WTC11 (cell line): ENCODE results near the gene FLT1. TPM values are rescaled to one million over a fixed set of nuclear protein-coding genes. Genes with fewer than 3 reads are reported as not detected.

ENCODE experiments used
- ATAC-seq: fragments of 200-7000 bp; cut with Tn5 transposase; 2 replicates; pipeline ENCODE4 v1.10.0; 2021; ENCODE audit warnings: mild to moderate bottlenecking, moderate library complexity
- CTCF ChIA-PET: fragments of 300-600 bp; sonication (Branson Sonifier 250); formaldehyde crosslinking; loops from one replicate; lab custom pipeline; 2021; ENCODE audit warnings: antibody characterized with exemption; lab: Charles Lee
- POLR2A ChIA-PET: fragments of 350-600 bp; sonication (Branson Sonifier 250); formaldehyde crosslinking; loops from one replicate; lab custom pipeline; 2021; ENCODE audit warnings: antibody characterized with exemption; lab: Charles Lee
- DNase-seq: peaks from one replicate; pipeline ENCODE4 v3.0.0; 2021; ENCODE audit warnings: low spot score
- H3K27ac Mint-ChIP-seq: 2 replicates; pipeline ENCODE4 v1.8.0; 2021; ENCODE audit warnings: mixed read lengths
- H3K27me3 Mint-ChIP-seq: 2 replicates; pipeline ENCODE4 v1.8.0; 2021; ENCODE audit warnings: low read depth, mild to moderate bottlenecking, moderate library complexity, mixed read lengths
- H3K36me3 Mint-ChIP-seq: 2 replicates; pipeline ENCODE4 v1.8.0; 2021; ENCODE audit warnings: mixed read lengths
- H3K4me1 Mint-ChIP-seq: 2 replicates; pipeline ENCODE4 v1.8.0; 2022; ENCODE audit warnings: mixed read lengths
- H3K4me3 Mint-ChIP-seq: 2 replicates; pipeline ENCODE4 v1.8.0; 2021; ENCODE audit warnings: mild to moderate bottlenecking, moderate library complexity, mixed read lengths
- H3K9me3 Mint-ChIP-seq: 2 replicates; pipeline ENCODE4 v1.8.0; 2021; ENCODE audit warnings: mixed read lengths
- ATF6 ChIP-seq: sonication (generic); formaldehyde crosslinking; IDR thresholded peaks from 2 replicates; pipeline ENCODE4 v1.8.1; 2023; ENCODE audit warnings: mild to moderate bottlenecking, missing genetic modification reagents
- CREM ChIP-seq: sonication (generic); formaldehyde crosslinking; IDR thresholded peaks from 2 replicates; pipeline ENCODE4 v1.8.1; 2022; ENCODE audit warnings: mild to moderate bottlenecking, missing genetic modification reagents, moderate library complexity
- CTCF ChIP-seq: fragments of 200-600 bp; IDR thresholded peaks from 2 replicates; pipeline ENCODE4 v1.8.0; 2022; ENCODE audit warnings: antibody characterized with exemption
- ELF4 ChIP-seq: sonication (generic); formaldehyde crosslinking; IDR thresholded peaks from 2 replicates; pipeline ENCODE4 v1.8.1; 2022; ENCODE audit warnings: low read depth, mild to moderate bottlenecking, moderate library complexity, missing genetic modification reagents
- FOXP4 ChIP-seq: sonication (generic); formaldehyde crosslinking; IDR thresholded peaks from 2 replicates; pipeline ENCODE4 v1.8.0; 2022; ENCODE audit warnings: mild to moderate bottlenecking, missing genetic modification reagents
- GABPB1 ChIP-seq: sonication (generic); formaldehyde crosslinking; IDR thresholded peaks from 2 replicates; pipeline ENCODE4 v1.8.1; 2023; ENCODE audit warnings: mild to moderate bottlenecking, missing genetic modification reagents
- HMGA2 ChIP-seq: fragments of 250-450 bp; sonication (Bioruptor Pico); IDR thresholded peaks from 2 replicates; pipeline ENCODE4 v1.4.0; 2021; ENCODE audit warnings: mild to moderate bottlenecking, moderate library complexity
- JUN ChIP-seq: sonication (generic); formaldehyde crosslinking; IDR thresholded peaks from 2 replicates; pipeline ENCODE4 v1.8.0; 2023; ENCODE audit warnings: mild to moderate bottlenecking, missing genetic modification reagents
- MAX ChIP-seq: sonication (generic); formaldehyde crosslinking; IDR thresholded peaks from 2 replicates; pipeline ENCODE4 v1.8.0; 2022; ENCODE audit warnings: mild to moderate bottlenecking, missing genetic modification reagents
- NFE2L1 ChIP-seq: sonication (generic); formaldehyde crosslinking; IDR thresholded peaks from 2 replicates; pipeline ENCODE4 v1.8.1; 2023; ENCODE audit warnings: missing genetic modification reagents
- NFYB ChIP-seq: sonication (generic); formaldehyde crosslinking; conservative IDR thresholded peaks from 2 replicates; pipeline ENCODE4 v1.8.0; 2022; ENCODE audit warnings: low read depth, missing genetic modification reagents
- SOX15 ChIP-seq: fragments of 250-450 bp; sonication (Bioruptor Pico); IDR thresholded peaks from 2 replicates; pipeline ENCODE4 v1.9.0; 2021; ENCODE audit warnings: mild to moderate bottlenecking
- SP1 ChIP-seq: sonication (generic); formaldehyde crosslinking; conservative IDR thresholded peaks from 2 replicates; pipeline ENCODE4 v1.8.1; 2022; ENCODE audit warnings: missing genetic modification reagents
- STAT6 ChIP-seq: sonication (generic); formaldehyde crosslinking; conservative IDR thresholded peaks from 2 replicates; pipeline ENCODE4 v1.8.1; 2023; ENCODE audit warnings: mild to moderate bottlenecking, low read depth, missing genetic modification reagents, moderate library complexity
- TCF7 ChIP-seq: sonication (generic); formaldehyde crosslinking; IDR thresholded peaks from 2 replicates; pipeline ENCODE4 v1.8.0; 2022; ENCODE audit warnings: mild to moderate bottlenecking, low read depth, missing genetic modification reagents, moderate library complexity
- ZNF232 ChIP-seq: sonication (generic); formaldehyde crosslinking; IDR thresholded peaks from 2 replicates; pipeline ENCODE4 v1.8.0; 2022; ENCODE audit warnings: mild to moderate bottlenecking, missing genetic modification reagents
- ZNF317 ChIP-seq: sonication (generic); formaldehyde crosslinking; IDR thresholded peaks from 2 replicates; pipeline ENCODE4 v1.8.1; 2023; ENCODE audit warnings: low read depth, mild to moderate bottlenecking, moderate library complexity, missing genetic modification reagents, borderline replicate concordance
- ZNF416 ChIP-seq: fragments of 250-450 bp; sonication (Bioruptor Pico); IDR thresholded peaks from 2 replicates; pipeline ENCODE4 v1.9.0; 2021; ENCODE audit warnings: mild to moderate bottlenecking, inconsistent platforms
- ZNF425 ChIP-seq: fragments of 250-450 bp; sonication (Bioruptor Pico); conservative IDR thresholded peaks from 2 replicates; pipeline ENCODE4 v1.9.0; 2021; ENCODE audit warnings: mild to moderate bottlenecking
- ZNF532 ChIP-seq: fragments of 250-450 bp; sonication (Bioruptor Pico); IDR thresholded peaks from 2 replicates; pipeline ENCODE4 v1.9.0; 2021; ENCODE audit warnings: mild to moderate bottlenecking, borderline replicate concordance
- total RNA-seq: library from RNA; stranded (reverse); gene quantifications from 3 replicates; pipeline ENCODE4 v1.2.3, GENCODE V29; 2021

Gene FLT1
- total RNA-seq, 1 experiment from 2014 or later = 66.3 TPM

- Mint-ChIP-seq H3K9me3 (no peaks in the 10 kb centered on the region), H3K4me3 (peak overlapping the region; percentile 84), H3K27ac (peak overlapping the region; percentile 50; the same call in 1 of the 2 replicates), H3K27me3 (peaks cover 15% of the 10 kb centered on the region), H3K4me1 (peaks cover 71% of the 10 kb centered on the region), H3K36me3 (peaks cover 14% of the 10 kb centered on the region)
- CTCF ChIA-PET = no interaction called here
- TF ChIP-seq ZNF232 (no peak), ZNF532 (CRISPR knock-in tag) (no peak), MAX (CRISPR knock-in tag) (no peak), NFYB (no peak), ATF6 (CRISPR knock-in tag) (no peak), CREM (CRISPR knock-in tag) (no peak), GABPB1 (no peak), JUN (no peak), SP1 (CRISPR knock-in tag) (no peak), FOXP4 (CRISPR knock-in tag) (no peak)
- POLR2A ChIA-PET = no interaction called here
- no peak for ATAC-seq
- DNase-seq = no peak
Observed at GRCh38 chr13:28492569-28493367, 2.2 kb downstream of the FLT1 start.

- ChIA-PET POLR2A (no interaction called here), CTCF (interaction anchor here (0.6 to 1.3 kb wide), 2 partner anchors 9 to 15 kb away, joined by 4 to 5 read pairs; no protein-coding TSS in a partner anchor)
- Mint-ChIP-seq H3K36me3 (peaks cover 24% of the 10 kb centered on the region), H3K4me1 (peaks cover 75% of the 10 kb centered on the region), H3K9me3 (no peaks in the 10 kb centered on the region), H3K4me3 (peak overlapping the region; percentile 22), H3K27me3 (no peaks in the 10 kb centered on the region), H3K27ac (peak overlapping the region; percentile 20)
- DNase-seq = no peak
- no peak for ATAC-seq
- TF ChIP-seq CTCF (no peak), ZNF317 (no peak), ELF4 (no peak), ZNF425 (CRISPR knock-in tag) (no peak), NFE2L1 (CRISPR knock-in tag) (no peak), HMGA2 (CRISPR knock-in tag) (no peak), STAT6 (CRISPR knock-in tag) (no peak), ZNF416 (no peak), TCF7 (no peak), SOX15 (CRISPR knock-in tag) (no peak)
Observed at GRCh38 chr13:28490061-28490460, 4.9 kb downstream of the FLT1 start.
